ENCODE results near the gene LRRC2. TPM values are rescaled to one million over a fixed set of nuclear protein-coding genes. Genes with fewer than 3 reads are reported as not detected.

The LRRC2 gene
- total and polyA plus RNA-seq, 2 of the 13 experiments (the other 11 are each of a cell fraction or from before 2014, with no cell fraction given), result 0.27 to 0.58 TPM

- TF ChIP-seq ARHGAP35 (CRISPR knock-in tag; IDR thresholded peaks at IDR 0.05; ENCODE audit: borderline replicate concordance), result no peak
Observed at GRCh38 chr3:46472736-46473135, 93.4 kb downstream of the LRRC2 start (continued).

- no peak for FAIRE-seq
Observed at GRCh38 chr3:46471371-46471914, 94.7 kb downstream of the LRRC2 start.

More at GRCh38 chr3:46471371-46471914, 94.7 kb downstream of the LRRC2 start:
- no peak for ATAC-seq
- Histone ChIP-seq H3K36me3 (replicated peaks in 1 of 2; ENCODE audit: control insufficient read depth in 1 of 2, insufficient read depth in 2 of 2, low read length in 2 of 2) (no peaks in the 10 kb centered on the region), H3K27me3 (ENCODE audit: control insufficient read depth in 1 of 2, insufficient read depth in 2 of 2, low read length in 2 of 2) (0 out of 5 replicates have a peak, but pooled peaks cover 0 to 4% of the 10 kb centered on the region in 2 experiments), H2AFZ (ENCODE audit: low read length) (no peak overlapping the region), H3K9ac (ENCODE audit: insufficient read depth, low read depth, low read length) (no peak overlapping the region), H3K4me1 (ENCODE audit: insufficient read depth, low read length) (no peaks in the 10 kb centered on the region), H3K4me3 (replicated peaks in 1 of 3; ENCODE audit: insufficient read depth in 1 of 3, low read depth in 2 of 3, low read length in 3 of 3) (no peak overlapping the region), H4K20me1 (ENCODE audit: insufficient read depth, low read length) (no peaks in the 10 kb centered on the region), H3K79me2 (ENCODE audit: insufficient read depth, low read length) (no peaks in the 10 kb centered on the region), H3K9me3 (ENCODE audit: low read length) (no peaks in the 10 kb centered on the region), H3K4me2 (ENCODE audit: low read depth, low read length) (no peak overlapping the region), H3K27ac (ENCODE audit: extremely low read length, insufficient read depth, low read length) (no peak overlapping the region)
- no peak for TF ChIP-seq ZNF17 (CRISPR knock-in tag; IDR thresholded peaks at IDR 0.05)
- TF ChIP-seq ZNF552 (CRISPR knock-in tag; IDR thresholded peaks at IDR 0.05; ENCODE audit: borderline replicate concordance), result no peak
- TF ChIP-seq ZNF430 (CRISPR knock-in tag; IDR thresholded peaks at IDR 0.05), result no peak
- TF ChIP-seq KMT2B (CRISPR knock-in tag; IDR thresholded peaks at IDR 0.05), result no peak
- TF ChIP-seq THYN1 (CRISPR knock-in tag; IDR thresholded peaks at IDR 0.05; ENCODE audit: borderline replicate concordance, low read depth), result no peak
- no peak for TF ChIP-seq MLXIP (CRISPR knock-in tag; IDR thresholded peaks at IDR 0.05; ENCODE audit: borderline replicate concordance)
- no peak for TF ChIP-seq FLYWCH1 (CRISPR knock-in tag; IDR thresholded peaks at IDR 0.05)
- TF ChIP-seq ZKSCAN1 (IDR thresholded peaks at IDR 0.05; ENCODE audit: low read length), result no peak
- TF ChIP-seq ZNF124 (CRISPR knock-in tag; IDR thresholded peaks at IDR 0.05), result no peak
- no peak for TF ChIP-seq E2F2 (CRISPR knock-in tag; IDR thresholded peaks at IDR 0.05; ENCODE audit: borderline replicate concordance)
- no peak for TF ChIP-seq ARNT2 (CRISPR knock-in tag; IDR thresholded peaks at IDR 0.05; ENCODE audit: low read depth)
- no peak for TF ChIP-seq EP300 (IDR thresholded peaks at IDR 0.05; ENCODE audit: low read depth in 2 of 2, low read length in 2 of 2)
- no peak for TF ChIP-seq EP300 (CRISPR knock-in tag; IDR thresholded peaks at IDR 0.05; ENCODE audit: borderline replicate concordance)
- BruUV-seq (replicated peaks), result no TSS peak
- in situ Hi-C loops (cut with HindIII; ENCODE audit: extremely low pct_ligation_motif_present, low pct_unique_long_range_greater_than_20kb) (no loop called here), intact Hi-C loops (cut with micrococcal nuclease; ENCODE audit: unreplicated experiment) (no loop called here)
- CTCF ChIA-PET (ENCODE audit: low intra/inter-chr PET ratio, low total read pairs), result no interaction called here
- no peak for DNase-seq (ENCODE audit: low spot score)
- POLR2A ChIA-PET, result no interaction called here
- WGBS (ENCODE audit: low lambda C conversion rate), result 31% methylated on average over 5 of the region's 5 CpGs

Measured in HepG2 (cell line).